OCI-LY1 (cell line): ENCODE measurements around the gene NISCH.

Experiments
- CTCF ChIP-seq: fragments of 200-600 bp; sonication (generic), shearing (Covaris generic); IDR thresholded peaks from 2 replicates; pipeline ENCODE4 v1.5.1; 2017; ENCODE audit warnings: mild to moderate bottlenecking, antibody characterized with exemption, low read length, moderate library complexity, mixed read lengths
- EZH2 ChIP-seq: fragments of 200-600 bp; sonication (generic), shearing (Covaris generic); IDR thresholded peaks from 2 replicates; pipeline ENCODE4 v1.8.0; 2017; ENCODE audit warnings: borderline replicate concordance, mixed run types, mild to moderate bottlenecking, antibody characterized with exemption, low read length, moderate library complexity, mixed read lengths

- TF ChIP-seq CTCF (no peak), EZH2 (no peak)
Observed at GRCh38 chr3:52523386-52524257, 68.2 kb downstream of the NISCH start.
